HTERT RPE-1 (cell line): ENCODE data around the gene TBX15.
"Not testable (repeated sequence)": the region's sequence is repeated elsewhere in the genome, so short reads cannot be mapped to it uniquely, and the experiment has no call there.

Source experiments
- in situ Hi-C: fragments of 300-500 bp; cut with MboI; formaldehyde crosslinking; loops from 4 replicates; pipeline ENCODE4 v1.14.3; 2020; ENCODE audit warnings: low sequenced_read_pairs

TBX15 gene

GRCh38 chr1:118928739-118929554 lies 59.2 kb downstream of the TBX15 start:
- in situ Hi-C loops = no loop called here

GRCh38 chr1:118927427-118928187 lies 60.5 kb downstream of the TBX15 start:
- in situ Hi-C loops = no loop called here

GRCh38 chr1:118926261-118926660 lies 61.9 kb downstream of the TBX15 start:
- in situ Hi-C loops = no loop called here

- in situ Hi-C loops = no loop called here
These were observed 62.5 kb downstream of the TBX15 start for GRCh38 chr1:118925651-118926050.

- in situ Hi-C loops = no loop called here
These were observed 64.8 kb downstream of the TBX15 start for GRCh38 chr1:118923319-118923718.

- in situ Hi-C loops = no loop called here
These were observed 66.1 kb downstream of the TBX15 start for GRCh38 chr1:118921994-118922393.

- in situ Hi-C loops = no loop called here
These were observed 67.9 kb downstream of the TBX15 start for GRCh38 chr1:118920124-118920717.

GRCh38 chr1:118918940-118919259 lies 69.2 kb downstream of the TBX15 start:
- in situ Hi-C loops = no loop called here

GRCh38 chr1:118918230-118918939 lies 69.8 kb downstream of the TBX15 start:
- in situ Hi-C loops = no loop called here

GRCh38 chr1:118916346-118916745 lies 71.8 kb downstream of the TBX15 start:
- in situ Hi-C loops = not testable (repeated sequence)

- in situ Hi-C loops = no loop called here
These were observed 73.6 kb downstream of the TBX15 start for GRCh38 chr1:118914379-118915161.

GRCh38 chr1:118913818-118914217 lies 74.3 kb downstream of the TBX15 start:
- in situ Hi-C loops = no loop called here

- in situ Hi-C loops = no loop called here
These were observed 75.6 kb downstream of the TBX15 start for GRCh38 chr1:118912574-118912973.

- in situ Hi-C loops = no loop called here
These were observed 76.6 kb downstream of the TBX15 start for GRCh38 chr1:118911571-118911970.

- in situ Hi-C loops = no loop called here
These were observed 80.7 kb downstream of the TBX15 start for GRCh38 chr1:118907466-118907865.

GRCh38 chr1:118905671-118906070 lies 82.5 kb downstream of the TBX15 start:
- in situ Hi-C loops = no loop called here

GRCh38 chr1:118905196-118905595 lies 82.9 kb downstream of the TBX15 start:
- in situ Hi-C loops = no loop called here

- in situ Hi-C loops = no loop called here
These were observed 85.4 kb downstream of the TBX15 start for GRCh38 chr1:118902711-118903191.

GRCh38 chr1:118902299-118902698 lies 85.8 kb downstream of the TBX15 start:
- in situ Hi-C loops = no loop called here
